UCSD-AML1 (cell line): ENCODE measurements around the gene TMEM163.

Experiments used
- DNase-seq: peaks from one replicate; lab custom pipeline; 2025; ENCODE audit not compliant: unreplicated experiment; lab: John Stamatoyannopoulos, UW

The TMEM163 gene

GRCh38 chr2:134412639-134412999, 306.2 kb downstream of the TMEM163 start:
- DNase-seq, result no peak

- peak; percentile 61 for DNase-seq
These were observed 306.8 kb downstream of the TMEM163 start for GRCh38 chr2:134411828-134412638.

- no peak for DNase-seq
These were observed 307.4 kb downstream of the TMEM163 start for GRCh38 chr2:134411279-134411827.

GRCh38 chr2:134410831-134411231, 308.0 kb downstream of the TMEM163 start:
- no peak for DNase-seq

- DNase-seq, result no peak
These were observed 308.8 kb downstream of the TMEM163 start for GRCh38 chr2:134410006-134410405.

- no peak for DNase-seq
These were observed 310.0 kb downstream of the TMEM163 start for GRCh38 chr2:134408791-134409190.

GRCh38 chr2:134408386-134408785, 310.4 kb downstream of the TMEM163 start:
- DNase-seq, result no peak

- no peak for DNase-seq
These were observed 311.5 kb downstream of the TMEM163 start for GRCh38 chr2:134407154-134407890.

- DNase-seq, result no peak
These were observed 312.1 kb downstream of the TMEM163 start for GRCh38 chr2:134406736-134407135.

GRCh38 chr2:134406311-134406710, 312.5 kb downstream of the TMEM163 start:
- no peak for DNase-seq
